ENCODE data around the gene CNNM4.

CNNM4 gene

GRCh38 chr2:96764253-96764637, 3.5 kb downstream of the CNNM4 start:
- H3K4me1 ChIP-seq: peaks cover 0 to 51% (median 38%) of the 10 kb centered on the region in 4 donors
- peak overlapping the region; percentile 40 to 78 for H3K4me3 ChIP-seq
- H3K9me3 ChIP-seq: no peaks in the 10 kb centered on the region
- DNase-seq: peak in 1 of 2 donors; percentile 37
- TF ChIP-seq CTCF (IDR thresholded peaks at IDR 0.05): no peak
- peaks cover 0 to 11% (median 0%) of the 10 kb centered on the region in 3 donors for H3K36me3 ChIP-seq
- H3K27me3 ChIP-seq: no peaks in the 10 kb centered on the region
- H3K27ac ChIP-seq: peak overlapping the region; percentile 52 to 61
- intact Hi-C loops (cut with DNase I; ENCODE audit: low total_unique reads): loop anchor here (5.0 kb wide), 1 partner anchor 127 kb away; the partner anchor contains the start of gene KANSL3

- intact Hi-C loops (cut with DNase I; ENCODE audit: low total_unique reads): no loop called here
- Histone ChIP-seq H3K27me3 (no peaks in the 10 kb centered on the region), H3K36me3 (peaks cover 0 to 11% (median 0%) of the 10 kb centered on the region in 3 donors), H3K4me3 (no peak overlapping the region), H3K9me3 (no peaks in the 10 kb centered on the region), H3K4me1 (peaks cover 0 to 49% (median 23%) of the 10 kb centered on the region in 4 donors), H3K27ac (no peak overlapping the region)
- DNase-seq: no peak
- TF ChIP-seq CTCF (IDR thresholded peaks at IDR 0.05): no peak
Observed at GRCh38 chr2:96767135-96767871, 6.6 kb downstream of the CNNM4 start.

GRCh38 chr2:96768083-96768561, 7.4 kb downstream of the CNNM4 start:
- Histone ChIP-seq H3K9me3 (no peaks in the 10 kb centered on the region), H3K27me3 (no peaks in the 10 kb centered on the region), H3K27ac (no peak overlapping the region), H3K4me1 (peaks cover 0 to 48% (median 15%) of the 10 kb centered on the region in 4 donors), H3K36me3 (peaks cover 0 to 11% (median 0%) of the 10 kb centered on the region in 3 donors), H3K4me3 (no peak overlapping the region)
- no peak for TF ChIP-seq CTCF (IDR thresholded peaks at IDR 0.05)
- intact Hi-C loops (cut with DNase I; ENCODE audit: low total_unique reads): no loop called here
- DNase-seq: no peak

GRCh38 chr2:96769814-96770213, 9.1 kb downstream of the CNNM4 start:
- DNase-seq: peak; percentile 65 to 74
- H3K27me3 ChIP-seq: no peaks in the 10 kb centered on the region
- H3K27ac ChIP-seq: no peak overlapping the region
- intact Hi-C loops (cut with DNase I; ENCODE audit: low total_unique reads): no loop called here
- H3K9me3 ChIP-seq: no peaks in the 10 kb centered on the region
- H3K4me3 ChIP-seq: no peak overlapping the region
- H3K4me1 ChIP-seq: peaks cover 0 to 32% (median 2%) of the 10 kb centered on the region in 4 donors
- no peak for TF ChIP-seq CTCF (IDR thresholded peaks at IDR 0.05)
- peaks cover 0 to 11% (median 0%) of the 10 kb centered on the region in 3 donors for H3K36me3 ChIP-seq

- intact Hi-C loops (cut with DNase I; ENCODE audit: low total_unique reads): no loop called here
- TF ChIP-seq CTCF (IDR thresholded peaks at IDR 0.05): no peak
- H3K36me3 ChIP-seq: peaks cover 0 to 11% (median 0%) of the 10 kb centered on the region in 3 donors
- no peak for DNase-seq
- no peak overlapping the region for H3K27ac ChIP-seq
- no peaks in the 10 kb centered on the region for H3K27me3 ChIP-seq
- no peaks in the 10 kb centered on the region for H3K9me3 ChIP-seq
- no peak overlapping the region for H3K4me3 ChIP-seq
- peaks cover 0 to 29% (median 0%) of the 10 kb centered on the region in 4 donors for H3K4me1 ChIP-seq
Observed at GRCh38 chr2:96770442-96771202, 9.9 kb downstream of the CNNM4 start.

Measured in tibial artery (tissue), 4 donors.